H9 (cell line): ENCODE results near the gene HMGXB4. TPM values are rescaled to one million over a fixed set of nuclear protein-coding genes. Genes with fewer than 3 reads are reported as not detected.

Source experiments
- DNase-seq: peaks from one replicate; pipeline ENCODE4 v3.0.0-alpha.2; 2017
- H2AFZ ChIP-seq: one replicate; pipeline ENCODE4 v1.6.1; 2013; ENCODE audit warnings: mild to moderate bottlenecking, low read length, control low read depth, moderate library complexity
- H2AK5ac ChIP-seq: 2 replicates; pipeline ENCODE4 v1.6.1; 2013; ENCODE audit warnings: low read length, control low read depth, mixed read lengths; ENCODE audit not compliant: insufficient read length
- H2BK120ac ChIP-seq: one replicate; pipeline ENCODE4 v1.6.1; 2013; ENCODE audit warnings: low read depth, mild to moderate bottlenecking, low read length, control low read depth, inconsistent platforms; ENCODE audit not compliant: poor library complexity, severe bottlenecking
- H2BK12ac ChIP-seq: 2 replicates; pipeline ENCODE4 v1.6.1; 2013; ENCODE audit warnings: low read length, control low read depth, mixed read lengths, low read depth; ENCODE audit not compliant: insufficient read length
- H2BK15ac ChIP-seq: 2 replicates; pipeline ENCODE4 v1.6.1; 2013; ENCODE audit warnings: low read depth, low read length, control low read depth
- H2BK20ac ChIP-seq: one replicate; pipeline ENCODE4 v1.6.1; 2013; ENCODE audit warnings: low read depth, mild to moderate bottlenecking, low read length, control low read depth, inconsistent platforms; ENCODE audit not compliant: poor library complexity, severe bottlenecking
- H2BK5ac ChIP-seq: 2 replicates; pipeline ENCODE4 v1.6.1; 2013; ENCODE audit warnings: low read length, control low read depth, mixed read lengths; ENCODE audit not compliant: insufficient read length
- H3K14ac ChIP-seq: 2 replicates; pipeline ENCODE4 v1.6.1; 2013; ENCODE audit warnings: low read length, control low read depth; ENCODE audit not compliant: insufficient read depth
- H3K18ac ChIP-seq: 2 replicates; pipeline ENCODE4 v1.6.1; 2013; ENCODE audit warnings: low read depth, mild to moderate bottlenecking, mixed read lengths, low read length, control low read depth; ENCODE audit not compliant: insufficient read length
- H3K23ac ChIP-seq: 2 replicates; pipeline ENCODE4 v1.6.1; 2013; ENCODE audit warnings: low read length, control low read depth, mixed read lengths, low read depth; ENCODE audit not compliant: insufficient read length
- H3K23me2 ChIP-seq: 2 replicates; pipeline ENCODE4 v1.6.1; 2013; ENCODE audit warnings: low read depth, mild to moderate bottlenecking, mixed read lengths, low read length, control low read depth; ENCODE audit not compliant: insufficient read length, poor library complexity, severe bottlenecking
- H3K27ac ChIP-seq: 2 replicates; pipeline ENCODE4 v1.5.1; 2013; ENCODE audit warnings: low read length, control low read depth, mixed read lengths, low read depth; ENCODE audit not compliant: insufficient read length
- H3K27me3 ChIP-seq: 2 replicates; pipeline ENCODE4 v1.6.1; 2013; ENCODE audit warnings: low read length, control low read depth, inconsistent platforms; ENCODE audit not compliant: insufficient read depth
- H3K4ac ChIP-seq: 2 replicates; pipeline ENCODE4 v1.6.1; 2013; ENCODE audit warnings: low read depth, mild to moderate bottlenecking, control low read depth, inconsistent platforms, low read length, moderate library complexity
- H3K4me1 ChIP-seq: 2 replicates; pipeline ENCODE4 v1.6.1; 2013; ENCODE audit warnings: low read length, control low read depth, inconsistent platforms; ENCODE audit not compliant: insufficient read depth
- H3K4me2 ChIP-seq: 2 replicates; pipeline ENCODE4 v1.6.1; 2013; ENCODE audit warnings: low read length, control low read depth, mixed read lengths; ENCODE audit not compliant: insufficient read length, insufficient read depth
- H3K56ac ChIP-seq: 2 replicates; pipeline ENCODE4 v1.6.1; 2013; ENCODE audit warnings: low read depth, mild to moderate bottlenecking, mixed read lengths, low read length, control low read depth; ENCODE audit not compliant: insufficient read length
- H3K79me1 ChIP-seq: 2 replicates; pipeline ENCODE4 v1.6.1; 2013; ENCODE audit warnings: low read depth, mild to moderate bottlenecking, moderate library complexity, low read length, control low read depth, inconsistent platforms; ENCODE audit not compliant: insufficient read depth, poor library complexity, severe bottlenecking
- H3K79me2 ChIP-seq: 2 replicates; pipeline ENCODE4 v1.6.1; 2013; ENCODE audit warnings: low read length, control low read depth, inconsistent platforms; ENCODE audit not compliant: insufficient read depth
- H3K9ac ChIP-seq: 2 replicates; pipeline ENCODE4 v1.6.1; 2013; ENCODE audit warnings: low read length, control low read depth, mixed read lengths; ENCODE audit not compliant: insufficient read length; ENCODE audit errors: extremely low read depth
- H3K9me3 ChIP-seq: one replicate; pipeline ENCODE4 v1.6.1; 2013; ENCODE audit warnings: low read depth, low read length, inconsistent platforms; ENCODE audit not compliant: control insufficient read depth
- H3T11ph ChIP-seq: one replicate; pipeline ENCODE4 v1.6.1; 2013; ENCODE audit warnings: mild to moderate bottlenecking, low read length, control low read depth, inconsistent platforms
- H4K20me1 ChIP-seq: one replicate; pipeline ENCODE4 v1.6.1; 2013; ENCODE audit not compliant: control insufficient read depth, insufficient read length, insufficient read depth
- H4K5ac ChIP-seq: 2 replicates; pipeline ENCODE4 v1.6.1; 2013; ENCODE audit warnings: low read depth, mild to moderate bottlenecking, mixed read lengths, low read length, control low read depth; ENCODE audit not compliant: insufficient read length
- H4K8ac ChIP-seq: replicated peaks from 2 replicates; pipeline ENCODE4 v1.6.1; 2013; ENCODE audit warnings: low read length, control low read depth, mixed read lengths, low read depth; ENCODE audit not compliant: insufficient read length
- H4K91ac ChIP-seq: 2 replicates; pipeline ENCODE4 v1.6.1; 2013; ENCODE audit warnings: low read depth, mild to moderate bottlenecking, moderate library complexity, mixed read lengths, low read length, control low read depth; ENCODE audit not compliant: insufficient read length
- H3K27ac Mint-ChIP-seq, 3 experiments: 2 replicates in 2 of 3; 3 replicates in 1 of 3; pipeline ENCODE4 v1.8.0; 2020 to 2021; ENCODE audit warnings: mixed read lengths in 3 of 3, mild to moderate bottlenecking in 1 of 3, moderate library complexity in 1 of 3
- H3K27me3 Mint-ChIP-seq: 2 replicates; pipeline ENCODE4 v1.8.0; 2021; ENCODE audit warnings: low read depth, mild to moderate bottlenecking, moderate library complexity, mixed read lengths
- H3K36me3 Mint-ChIP-seq, 3 experiments: 2 replicates in 2 of 3; 3 replicates in 1 of 3; pipeline ENCODE4 v1.8.0; 2020 to 2021; ENCODE audit warnings: low read depth in 3 of 3, mixed read lengths in 3 of 3; ENCODE audit not compliant: insufficient read depth in 1 of 3
- H3K4me1 Mint-ChIP-seq, 2 experiments: 2 replicates each; pipeline ENCODE4 v1.8.0; 2020; ENCODE audit warnings: mixed read lengths in 2 of 2
- H3K4me3 Mint-ChIP-seq, 2 experiments: 2 replicates in 1 of 2; 3 replicates in 1 of 2; pipeline ENCODE4 v1.8.0; 2020 to 2021; ENCODE audit warnings: mild to moderate bottlenecking in 2 of 2, mixed read lengths in 2 of 2, moderate library complexity in 1 of 2
- H3K9me3 Mint-ChIP-seq, 2 experiments: 2 replicates in 1 of 2; 3 replicates in 1 of 2; pipeline ENCODE4 v1.8.0; 2020; ENCODE audit warnings: mild to moderate bottlenecking in 2 of 2, mixed read lengths in 2 of 2, moderate library complexity in 1 of 2
- CTCF ChIP-seq: fragments of 200-600 bp; sonication (generic); conservative IDR thresholded peaks from 3 replicates; pipeline ENCODE4 v1.8.0; 2021; ENCODE audit warnings: antibody characterized with exemption, mild to moderate bottlenecking
- WGBS: extraction: QIAGEN DNeasy Blood & Tissue Kit; methylation state at CpG from one replicate; pipeline ENCODE4 v1.1.7; 2013; ENCODE audit warnings: missing lambda C conversion rate, low lambda C conversion rate, mixed read lengths; ENCODE audit not compliant: insufficient read length; ENCODE audit errors: extremely low coverage; 5-methylcytosine and 5-hydroxymethylcytosine counted together
- total RNA-seq: library from RNA; stranded (reverse); gene quantifications from 2 replicates; pipeline ENCODE4 v1.2.1, GENCODE V29; 2021

The HMGXB4 gene
- total RNA-seq, 1 experiment from 2014 or later, result 33.5 TPM

- no peak overlapping the region for H3K56ac ChIP-seq
- no peak overlapping the region for H3K27ac Mint-ChIP-seq
- no CpG with 5 or more reads among the region's 7 CpGs for WGBS
Measured at GRCh38 chr22:35209203-35209602, 48.1 kb upstream of the HMGXB4 start.

More at GRCh38 chr22:35209203-35209602, 48.1 kb upstream of the HMGXB4 start:
- Histone ChIP-seq H3K23me2 (no peaks in the 10 kb centered on the region), H2BK15ac (no peak overlapping the region), H3K4ac (no peak overlapping the region), H4K8ac (no peak overlapping the region), H3K4me2 (no peak overlapping the region), H3K79me2 (no peaks in the 10 kb centered on the region), H3K79me1 (no peaks in the 10 kb centered on the region), H3K14ac (no peak overlapping the region), H2BK12ac (no peak overlapping the region), H4K91ac (no peak overlapping the region), H2BK5ac (no peak overlapping the region), H3K27ac (no peak overlapping the region), H3K4me1 (no peaks in the 10 kb centered on the region), H2AFZ (no peak overlapping the region), H3T11ph (no peak overlapping the region), H3K18ac (no peak overlapping the region), H4K20me1 (no peaks in the 10 kb centered on the region), H2AK5ac (no peak overlapping the region), H3K23ac (no peak overlapping the region), H2BK20ac (no peak overlapping the region), H3K9me3 (no peaks in the 10 kb centered on the region), H3K9ac (no peak overlapping the region), H3K27me3 (no peaks in the 10 kb centered on the region), H2BK120ac (no peak overlapping the region), H4K5ac (no peak overlapping the region)
- no peaks in the 10 kb centered on the region for H3K36me3 Mint-ChIP-seq
- H3K4me3 Mint-ChIP-seq, result no peak overlapping the region
- DNase-seq, result no peak
- H3K9me3 Mint-ChIP-seq, result no peaks in the 10 kb centered on the region
- TF ChIP-seq CTCF, result no peak
- H3K27me3 Mint-ChIP-seq, result peaks cover 39% of the 10 kb centered on the region
- peaks cover 0 to 12% of the 10 kb centered on the region in 2 experiments; a peak in 3 of 4 replicates for H3K4me1 Mint-ChIP-seq
